Measurements from ENCODE around the gene ATL3.

DNA sequence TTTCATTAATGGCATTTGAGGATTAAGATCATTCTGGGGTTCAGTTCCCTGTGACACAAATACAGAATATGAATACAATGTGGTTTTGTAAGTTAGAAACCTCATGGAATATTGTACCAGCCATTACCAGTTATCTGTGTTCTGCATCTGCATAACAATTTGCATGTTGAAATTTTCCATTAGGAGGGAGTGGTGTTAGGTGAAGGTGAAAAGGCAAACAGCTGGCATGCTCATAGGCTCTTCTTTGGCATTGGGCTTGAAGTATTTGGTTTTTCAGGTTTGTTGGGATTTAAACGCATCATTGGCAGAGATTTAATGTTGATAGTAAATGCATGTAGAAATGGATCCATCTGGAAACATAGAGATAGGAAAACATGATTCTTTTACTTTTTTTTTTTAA lies 28.7 kb upstream of the ATL3 start:
- TF ChIP-seq, protein P1, sequence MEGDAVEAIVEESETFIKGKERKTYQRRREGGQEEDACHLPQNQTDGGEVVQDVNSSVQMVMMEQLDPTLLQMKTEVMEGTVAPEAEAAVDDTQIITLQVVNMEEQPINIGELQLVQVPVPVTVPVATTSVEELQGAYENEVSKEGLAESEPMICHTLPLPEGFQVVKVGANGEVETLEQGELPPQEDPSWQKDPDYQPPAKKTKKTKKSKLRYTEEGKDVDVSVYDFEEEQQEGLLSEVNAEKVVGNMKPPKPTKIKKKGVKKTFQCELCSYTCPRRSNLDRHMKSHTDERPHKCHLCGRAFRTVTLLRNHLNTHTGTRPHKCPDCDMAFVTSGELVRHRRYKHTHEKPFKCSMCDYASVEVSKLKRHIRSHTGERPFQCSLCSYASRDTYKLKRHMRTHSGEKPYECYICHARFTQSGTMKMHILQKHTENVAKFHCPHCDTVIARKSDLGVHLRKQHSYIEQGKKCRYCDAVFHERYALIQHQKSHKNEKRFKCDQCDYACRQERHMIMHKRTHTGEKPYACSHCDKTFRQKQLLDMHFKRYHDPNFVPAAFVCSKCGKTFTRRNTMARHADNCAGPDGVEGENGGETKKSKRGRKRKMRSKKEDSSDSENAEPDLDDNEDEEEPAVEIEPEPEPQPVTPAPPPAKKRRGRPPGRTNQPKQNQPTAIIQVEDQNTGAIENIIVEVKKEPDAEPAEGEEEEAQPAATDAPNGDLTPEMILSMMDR (IDR thresholded peaks at IDR 0.05) = no peak
- TF ChIP-seq POLR2A (IDR thresholded peaks at IDR 0.05) = no peak

All from tibial nerve (tissue), 3 donors.